Measurements from ENCODE around the gene CUX1. TPM values are rescaled to one million over a fixed set of nuclear protein-coding genes. Genes with fewer than 3 reads are reported as not detected.
"Not testable (repeated sequence)": the region's sequence is repeated elsewhere in the genome, so short reads cannot be mapped to it uniquely, and the experiment has no call there.

Gene CUX1
- total RNA-seq, 1 experiment from 2014 or later = 54.8 TPM

- H3K4me3 Mint-ChIP-seq (ENCODE audit: low read depth, unreplicated experiment) = no peak overlapping the region
- intact Hi-C loops (cut with micrococcal nuclease; ENCODE audit: unreplicated experiment) = no loop called here
- BruUV-seq (replicated peaks) = no TSS peak
- TF ChIP-seq CTCF (IDR thresholded peaks at IDR 0.05; ENCODE audit: unreplicated experiment) = no peak
- H3K27me3 Mint-ChIP-seq (ENCODE audit: unreplicated experiment) = no peaks in the 10 kb centered on the region
- no peak overlapping the region for H3K27ac Mint-ChIP-seq (ENCODE audit: unreplicated experiment)
- no peak for DNase-seq
- H3K4me1 Mint-ChIP-seq (ENCODE audit: low read depth, unreplicated experiment) = no peaks in the 10 kb centered on the region
- no peaks in the 10 kb centered on the region for H3K9me3 Mint-ChIP-seq (ENCODE audit: low read depth, unreplicated experiment)
- H3K36me3 Mint-ChIP-seq (ENCODE audit: insufficient read depth, unreplicated experiment) = no peaks in the 10 kb centered on the region
- CTCF ChIA-PET = no interaction called here
Observed at GRCh38 chr7:101985903-101986734, 168.7 kb downstream of the CUX1 start.

- no peaks in the 10 kb centered on the region for H3K4me1 Mint-ChIP-seq (ENCODE audit: low read depth, unreplicated experiment)
- intact Hi-C loops (cut with micrococcal nuclease; ENCODE audit: unreplicated experiment) = no loop called here
- no peak for DNase-seq
- H3K27ac Mint-ChIP-seq (ENCODE audit: unreplicated experiment) = no peak overlapping the region
- no TSS peak for BruUV-seq (replicated peaks)
- no peaks in the 10 kb centered on the region for H3K36me3 Mint-ChIP-seq (ENCODE audit: insufficient read depth, unreplicated experiment)
- CTCF ChIA-PET = no interaction called here
- no peaks in the 10 kb centered on the region for H3K27me3 Mint-ChIP-seq (ENCODE audit: unreplicated experiment)
- no peak for TF ChIP-seq CTCF (IDR thresholded peaks at IDR 0.05; ENCODE audit: unreplicated experiment)
- no peaks in the 10 kb centered on the region for H3K9me3 Mint-ChIP-seq (ENCODE audit: low read depth, unreplicated experiment)
- no peak overlapping the region for H3K4me3 Mint-ChIP-seq (ENCODE audit: low read depth, unreplicated experiment)
Observed at GRCh38 chr7:101987494-101987893, 170.1 kb downstream of the CUX1 start.

GRCh38 chr7:101988060-101988459 lies 170.6 kb downstream of the CUX1 start:
- BruUV-seq (replicated peaks); intact Hi-C loops (cut with micrococcal nuclease; ENCODE audit: unreplicated experiment); H3K9me3 Mint-ChIP-seq (ENCODE audit: low read depth, unreplicated experiment); CTCF ChIA-PET; DNase-seq; H3K36me3 Mint-ChIP-seq (ENCODE audit: insufficient read depth, unreplicated experiment); H3K4me1 Mint-ChIP-seq (ENCODE audit: low read depth, unreplicated experiment); H3K27ac Mint-ChIP-seq (ENCODE audit: unreplicated experiment); H3K27me3 Mint-ChIP-seq (ENCODE audit: unreplicated experiment); H3K4me3 Mint-ChIP-seq (ENCODE audit: low read depth, unreplicated experiment): not testable (repeated sequence)

- no peak for DNase-seq
- no peak overlapping the region for H3K27ac Mint-ChIP-seq (ENCODE audit: unreplicated experiment)
- H3K9me3 Mint-ChIP-seq (ENCODE audit: low read depth, unreplicated experiment) = no peaks in the 10 kb centered on the region
- no peaks in the 10 kb centered on the region for H3K27me3 Mint-ChIP-seq (ENCODE audit: unreplicated experiment)
- BruUV-seq (replicated peaks) = no TSS peak
- no peaks in the 10 kb centered on the region for H3K36me3 Mint-ChIP-seq (ENCODE audit: insufficient read depth, unreplicated experiment)
- H3K4me1 Mint-ChIP-seq (ENCODE audit: low read depth, unreplicated experiment) = no peaks in the 10 kb centered on the region
- intact Hi-C loops (cut with micrococcal nuclease; ENCODE audit: unreplicated experiment) = no loop called here
- no peak overlapping the region for H3K4me3 Mint-ChIP-seq (ENCODE audit: low read depth, unreplicated experiment)
- CTCF ChIA-PET = no interaction called here
- no peak for TF ChIP-seq CTCF (IDR thresholded peaks at IDR 0.05; ENCODE audit: unreplicated experiment)
Observed at GRCh38 chr7:101988513-101988912, 171.1 kb downstream of the CUX1 start.

GRCh38 chr7:101989101-101989500 lies 171.7 kb downstream of the CUX1 start:
- no peak for DNase-seq
- Mint-ChIP-seq H3K27me3 (ENCODE audit: unreplicated experiment) (no peaks in the 10 kb centered on the region), H3K27ac (ENCODE audit: unreplicated experiment) (no peak overlapping the region), H3K9me3 (ENCODE audit: low read depth, unreplicated experiment) (no peaks in the 10 kb centered on the region), H3K36me3 (ENCODE audit: insufficient read depth, unreplicated experiment) (no peaks in the 10 kb centered on the region), H3K4me1 (ENCODE audit: low read depth, unreplicated experiment) (no peaks in the 10 kb centered on the region), H3K4me3 (ENCODE audit: low read depth, unreplicated experiment) (no peak overlapping the region)
- TF ChIP-seq CTCF (IDR thresholded peaks at IDR 0.05; ENCODE audit: unreplicated experiment) = no peak
- intact Hi-C loops (cut with micrococcal nuclease; ENCODE audit: unreplicated experiment) = no loop called here
- CTCF ChIA-PET = no interaction called here
- no TSS peak for BruUV-seq (replicated peaks)
